GM12892 (cell line): Measurements from ENCODE around the gene APPBP2.
"Not testable (repeated sequence)": the region's sequence is repeated elsewhere in the genome, so short reads cannot be mapped to it uniquely, and the experiment has no call there.

Source experiments
- POLR2A ChIP-seq: IDR thresholded peaks from 2 replicates; pipeline ENCODE4 v1.6.1; 2011; ENCODE audit warnings: low read depth, low read length, control low read depth
- POLR2AphosphoS5 ChIP-seq: IDR thresholded peaks from 2 replicates; pipeline ENCODE4 v1.6.1; 2011; ENCODE audit warnings: low read depth, low read length, control low read depth

- not testable (repeated sequence) for TF ChIP-seq POLR2A, POLR2AphosphoS5
These were observed 106.2 kb downstream of the APPBP2 start for GRCh38 chr17:60419875-60420274.
